Endothelial cell of umbilical vein (primary cell): ENCODE measurements around the gene RYR3. TPM values are rescaled to one million over a fixed set of nuclear protein-coding genes. Genes with fewer than 3 reads are reported as not detected.

ENCODE experiments used
- BruUV-seq: library from RNA; stranded (reverse); fragments of 400-500 nt; replicated peaks from 2 replicates; lab custom pipeline; 2021; lab: Mats Ljungman, UMichigan
- CTCF ChIA-PET: fragments of 300-600, 350-600 bp; sonication (Branson Sonifier 250); formaldehyde crosslinking; loops from one replicate; lab custom pipeline; 2021; ENCODE audit warnings: antibody characterized with exemption, inconsistent platforms; lab: Charles Lee
- POLR2A ChIA-PET: fragments of 300-600, 350-600 bp; sonication (Branson Sonifier 250); formaldehyde crosslinking; loops from one replicate; lab custom pipeline; 2021; ENCODE audit warnings: antibody characterized with exemption, inconsistent platforms; lab: Charles Lee
- DNase-seq: peaks from one replicate; pipeline ENCODE4 v3.0.0-alpha.2; 2011; ENCODE audit warnings: low read depth, low spot score
- FAIRE-seq: peaks from 2 replicates; lab custom pipeline; 2011; peaks lifted over from hg19 to GRCh38; lab: Jason Lieb, UNC
- H2AFZ ChIP-seq: 2 replicates; pipeline ENCODE4 v1.6.0; 2012; ENCODE audit warnings: low read depth, low read length, control low read depth, inconsistent platforms
- H3K27ac ChIP-seq: 2 replicates; pipeline ENCODE4 v1.5.1; 2011; ENCODE audit warnings: low read depth, mild to moderate bottlenecking, control low read depth, low read length, moderate library complexity; ENCODE audit not compliant: insufficient read depth
- H3K27me3 ChIP-seq, 2 experiments: 2 replicates each; pipeline versions ENCODE4 v1.6.0 to v1.6.1; 2011; ENCODE audit warnings: low read length in 2 of 2, mixed read lengths in 1 of 2; ENCODE audit not compliant: control insufficient read depth in 2 of 2, insufficient read depth in 2 of 2
- H3K36me3 ChIP-seq, 2 experiments: 2 replicates in 1 of 2; 3 replicates in 1 of 2; pipeline ENCODE4 v1.5.1; 2011; ENCODE audit warnings: low read length in 2 of 2, mild to moderate bottlenecking in 1 of 2, moderate library complexity in 1 of 2; ENCODE audit not compliant: control insufficient read depth in 2 of 2, insufficient read depth in 2 of 2; ENCODE audit errors: extremely low read depth in 1 of 2
- H3K4me1 ChIP-seq: 3 replicates; pipeline ENCODE4 v1.5.1; 2011; ENCODE audit warnings: mild to moderate bottlenecking, low read length; ENCODE audit not compliant: control insufficient read depth, insufficient read depth; ENCODE audit errors: extremely low read depth
- H3K4me2 ChIP-seq: 2 replicates; pipeline ENCODE4 v1.6.1; 2011; ENCODE audit warnings: low read length, control low read depth, mixed read lengths; ENCODE audit not compliant: insufficient read depth
- H3K4me3 ChIP-seq, 3 experiments: fragments of 200-600 bp in 1 of 3; sonication (generic), shearing (Covaris generic) in 1 of 3; replicated peaks in 1 of 3; 2 replicates each; pipeline ENCODE4 v1.5.1; 2011 to 2016; ENCODE audit warnings: control low read depth in 3 of 3, low read length in 3 of 3, mild to moderate bottlenecking in 2 of 3, inconsistent platforms in 1 of 3, low read depth in 1 of 3, moderate library complexity in 1 of 3; ENCODE audit not compliant: insufficient read depth in 1 of 3
- H3K79me2 ChIP-seq: 2 replicates; pipeline ENCODE4 v1.6.0; 2012; ENCODE audit warnings: low read length, inconsistent platforms; ENCODE audit not compliant: control insufficient read depth, insufficient read depth
- H3K9ac ChIP-seq: replicated peaks from 2 replicates; pipeline ENCODE3; 2011; ENCODE audit warnings: low read length, control low read depth; ENCODE audit not compliant: insufficient read depth; ENCODE audit errors: extremely low read depth
- H3K9me1 ChIP-seq: replicated peaks from 3 replicates; pipeline ENCODE4 v1.6.0; 2011; ENCODE audit warnings: mild to moderate bottlenecking, low read length; ENCODE audit not compliant: control insufficient read depth, insufficient read depth; ENCODE audit errors: extremely low read depth
- H3K9me3 ChIP-seq: replicated peaks from 2 replicates; pipeline ENCODE4 v1.5.1; 2012; ENCODE audit warnings: low read length, inconsistent platforms; ENCODE audit not compliant: control insufficient read depth, insufficient read depth
- H4K20me1 ChIP-seq: replicated peaks from 2 replicates; pipeline ENCODE3; 2011; ENCODE audit warnings: mild to moderate bottlenecking, low read length; ENCODE audit not compliant: control insufficient read depth, insufficient read depth; ENCODE audit errors: extremely low read depth
- EZH2 ChIP-seq: IDR thresholded peaks from 2 replicates; pipeline ENCODE4 v1.6.1; 2012; ENCODE audit warnings: borderline replicate concordance, low read depth, mild to moderate bottlenecking, moderate library complexity, low read length, inconsistent platforms; ENCODE audit not compliant: severe bottlenecking
- FOS ChIP-seq: IDR thresholded peaks from 2 replicates; pipeline ENCODE4 v1.6.1; 2011; ENCODE audit warnings: mild to moderate bottlenecking, low read length, moderate library complexity, borderline replicate concordance; ENCODE audit not compliant: insufficient read depth
- GATA2 ChIP-seq: IDR thresholded peaks from 2 replicates; pipeline ENCODE4 v1.7.0; 2011; ENCODE audit warnings: low read depth, mild to moderate bottlenecking, moderate library complexity, mixed read lengths, low read length; ENCODE audit not compliant: insufficient read length, insufficient read depth
- JUN ChIP-seq: IDR thresholded peaks from 2 replicates; pipeline ENCODE4 v1.6.1; 2011; ENCODE audit warnings: borderline replicate concordance, low read depth; ENCODE audit not compliant: insufficient read length, insufficient read depth
- MYC ChIP-seq: IDR thresholded peaks from one replicate; pipeline ENCODE4 v1.6.1; 2011; ENCODE audit warnings: mild to moderate bottlenecking, low read depth, low read length
- POLR2A ChIP-seq: IDR thresholded peaks from 2 replicates; pipeline ENCODE4 v1.6.1; 2012; ENCODE audit warnings: low read depth, mild to moderate bottlenecking, control low read depth, low read length
- POLR2AphosphoS5 ChIP-seq: IDR thresholded peaks from 2 replicates; pipeline ENCODE4 v1.6.1; 2012; ENCODE audit warnings: low read depth, mild to moderate bottlenecking, control low read depth, low read length, moderate library complexity; ENCODE audit not compliant: insufficient read depth
- dilution Hi-C: fragments of 300-500 bp; cut with MboI; formaldehyde crosslinking; loops from one replicate; pipeline ENCODE4 v1.15.0; 2019; ENCODE audit warnings: low sequenced_read_pairs; ENCODE audit not compliant: extremely low pct_ligation_motif_present
- intact Hi-C: fragments of 100-400 bp; cut with micrococcal nuclease; formaldehyde crosslinking; loops from one replicate; pipeline ENCODE4 v1.10.0; 2022
- polyA plus RNA-seq, 4 experiments: library from polyadenylated mRNA; depleted of rRNA in 3 of 4; stranded (reverse) in 3 of 4; unstranded in 1 of 4; fragments of >200 nt; gene quantifications; 2 replicates each; pipeline versions ENCODE4 v1.2.1 to v1.2.3, GENCODE V29; 2011 to 2012; ENCODE audit warnings: missing spikeins in 1 of 4
- total RNA-seq: library from RNA; stranded (reverse); gene quantifications from 2 replicates; pipeline ENCODE4 v1.2.3, GENCODE V29; 2021
- TF ChIP-seq, protein P1 (sequence below), 2 donors: IDR thresholded peaks; 1 replicate in 1 of 2; 2 replicates in 1 of 2; pipeline ENCODE4 v1.5.1; 2011; ENCODE audit warnings: low read length in 2 of 2, mild to moderate bottlenecking in 2 of 2, moderate library complexity in 2 of 2, control low read depth in 1 of 2, inconsistent platforms in 1 of 2, low read depth in 1 of 2; ENCODE audit not compliant: insufficient read depth in 1 of 2; ENCODE audit errors: extremely low read depth in 1 of 2
- TF ChIP-seq, protein P2 (sequence below): IDR thresholded peaks from 2 replicates; pipeline ENCODE4 v1.6.1; 2011; ENCODE audit not compliant: insufficient read depth, insufficient read length

The RYR3 gene
- total and polyA plus RNA-seq, 2 donors (not counting 3 experiments of a cell fraction or from before 2014, with no cell fraction given): not detected

DNA sequence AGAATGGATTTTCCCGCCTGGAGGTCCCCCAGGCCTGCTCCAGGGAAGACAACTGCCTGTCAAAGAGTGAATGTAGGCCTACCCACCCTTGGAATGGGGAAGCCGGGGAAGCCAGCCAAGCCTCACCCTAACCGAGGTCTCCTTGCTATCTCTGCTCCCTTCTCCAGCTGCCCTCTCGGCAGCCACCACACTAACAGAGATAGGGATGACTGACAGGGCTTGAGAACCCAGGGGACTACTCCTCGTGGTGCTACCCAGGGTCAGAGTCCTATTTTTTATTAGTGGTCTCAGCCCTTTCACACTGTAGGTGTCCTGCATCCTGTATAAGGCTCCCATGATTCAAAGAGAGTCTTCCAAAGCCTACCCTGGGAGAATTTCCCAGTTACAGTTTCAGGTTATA lies 496.9 kb downstream of the RYR3 start:
- no peaks in the 10 kb centered on the region for H3K9me1 ChIP-seq
- FAIRE-seq (no peak), DNase-seq (no peak)
- no peaks in the 10 kb centered on the region for H3K79me2 ChIP-seq
- no peaks in the 10 kb centered on the region for H3K9me3 ChIP-seq
- BruUV-seq: no TSS peak
- no peaks in the 10 kb centered on the region for H3K4me1 ChIP-seq
- H3K9ac ChIP-seq: no peak overlapping the region
- no peaks in the 10 kb centered on the region for H3K27me3 ChIP-seq
- intact Hi-C loops: no loop called here
- CTCF ChIA-PET: no interaction called here
- H3K27ac ChIP-seq: no peak overlapping the region
- no peak overlapping the region for H3K4me3 ChIP-seq
- no peak overlapping the region for H3K4me2 ChIP-seq
- POLR2A ChIA-PET: no interaction called here
- dilution Hi-C loops: no loop called here
- H2AFZ ChIP-seq: no peak overlapping the region
- TF ChIP-seq, protein P1, sequence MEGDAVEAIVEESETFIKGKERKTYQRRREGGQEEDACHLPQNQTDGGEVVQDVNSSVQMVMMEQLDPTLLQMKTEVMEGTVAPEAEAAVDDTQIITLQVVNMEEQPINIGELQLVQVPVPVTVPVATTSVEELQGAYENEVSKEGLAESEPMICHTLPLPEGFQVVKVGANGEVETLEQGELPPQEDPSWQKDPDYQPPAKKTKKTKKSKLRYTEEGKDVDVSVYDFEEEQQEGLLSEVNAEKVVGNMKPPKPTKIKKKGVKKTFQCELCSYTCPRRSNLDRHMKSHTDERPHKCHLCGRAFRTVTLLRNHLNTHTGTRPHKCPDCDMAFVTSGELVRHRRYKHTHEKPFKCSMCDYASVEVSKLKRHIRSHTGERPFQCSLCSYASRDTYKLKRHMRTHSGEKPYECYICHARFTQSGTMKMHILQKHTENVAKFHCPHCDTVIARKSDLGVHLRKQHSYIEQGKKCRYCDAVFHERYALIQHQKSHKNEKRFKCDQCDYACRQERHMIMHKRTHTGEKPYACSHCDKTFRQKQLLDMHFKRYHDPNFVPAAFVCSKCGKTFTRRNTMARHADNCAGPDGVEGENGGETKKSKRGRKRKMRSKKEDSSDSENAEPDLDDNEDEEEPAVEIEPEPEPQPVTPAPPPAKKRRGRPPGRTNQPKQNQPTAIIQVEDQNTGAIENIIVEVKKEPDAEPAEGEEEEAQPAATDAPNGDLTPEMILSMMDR (IDR thresholded peaks at IDR 0.05; ENCODE audit: extremely low read depth in 1 of 2, insufficient read depth in 1 of 2, low read depth in 1 of 2, low read length in 2 of 2): no peak
- TF ChIP-seq JUN (no peak), GATA2 (no peak), POLR2AphosphoS5 (no peak)
- no peaks in the 10 kb centered on the region for H3K36me3 ChIP-seq
- H4K20me1 ChIP-seq: no peaks in the 10 kb centered on the region

DNA sequence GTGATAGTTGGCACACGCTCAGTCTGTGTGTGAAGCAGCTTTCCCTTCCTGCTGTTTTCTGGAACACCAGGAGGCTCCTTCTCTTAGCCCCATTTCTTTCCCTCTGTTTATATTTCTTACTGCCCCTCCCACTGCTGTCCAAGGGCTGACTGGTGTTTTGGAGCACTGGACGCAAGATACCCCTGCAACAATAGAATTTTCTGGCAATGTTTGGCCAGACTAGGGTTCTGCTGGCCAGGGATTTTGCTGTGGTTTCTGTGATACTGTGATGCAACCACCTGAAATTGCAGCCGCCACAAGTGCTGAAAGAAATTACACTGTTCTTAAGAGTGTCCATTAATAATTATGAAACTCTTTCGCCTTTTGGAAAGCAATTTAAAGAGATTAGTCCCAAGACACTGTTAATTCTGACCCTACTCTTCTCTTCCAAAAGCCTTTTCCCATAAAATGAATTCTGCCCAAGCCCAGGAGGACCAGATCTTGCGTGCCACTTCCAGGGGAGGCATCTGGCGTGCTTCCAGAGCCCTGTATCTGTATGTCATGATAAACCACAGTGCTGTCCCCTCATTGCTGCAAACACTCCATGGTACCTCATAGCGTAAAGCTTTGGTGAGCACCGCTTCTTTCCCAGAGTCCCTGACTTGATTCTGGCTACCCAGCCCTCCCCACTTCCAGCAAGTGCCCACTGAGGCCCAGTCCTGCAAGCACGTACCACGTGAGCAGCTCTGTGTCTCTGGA lies 498.1 kb downstream of the RYR3 start:
- H3K9me1 ChIP-seq: no peaks in the 10 kb centered on the region
- FAIRE-seq: no peak
- no peaks in the 10 kb centered on the region for H4K20me1 ChIP-seq
- no peak overlapping the region for H3K4me2 ChIP-seq
- dilution Hi-C loops (no loop called here), intact Hi-C loops (no loop called here)
- H3K4me3 ChIP-seq: no peak overlapping the region
- no peak for DNase-seq
- H3K27ac ChIP-seq: no peak overlapping the region
- CTCF ChIA-PET: no interaction called here
- POLR2A ChIA-PET: no interaction called here
- H3K27me3 ChIP-seq: no peaks in the 10 kb centered on the region
- no peaks in the 10 kb centered on the region for H3K9me3 ChIP-seq
- H2AFZ ChIP-seq: no peak overlapping the region
- no peaks in the 10 kb centered on the region for H3K79me2 ChIP-seq
- no peak overlapping the region for H3K9ac ChIP-seq
- no TSS peak for BruUV-seq
- TF ChIP-seq, protein P1 (IDR thresholded peaks at IDR 0.05; ENCODE audit: extremely low read depth in 1 of 2, insufficient read depth in 1 of 2, low read depth in 1 of 2, low read length in 2 of 2): no peak
- TF ChIP-seq FOS (no peak), GATA2 (no peak), MYC (no peak), EZH2 (no peak), JUN (no peak), POLR2AphosphoS5 (no peak), POLR2A (no peak)
- TF ChIP-seq, protein P2, sequence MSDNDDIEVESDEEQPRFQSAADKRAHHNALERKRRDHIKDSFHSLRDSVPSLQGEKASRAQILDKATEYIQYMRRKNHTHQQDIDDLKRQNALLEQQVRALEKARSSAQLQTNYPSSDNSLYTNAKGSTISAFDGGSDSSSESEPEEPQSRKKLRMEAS: no peak
- no peaks in the 10 kb centered on the region for H3K36me3 ChIP-seq
- no peaks in the 10 kb centered on the region for H3K4me1 ChIP-seq
